Stimulated activated naive CD4-positive, alpha-beta T cell (primary cell): ENCODE results near the gene SLC30A3.

Experiments
- DNase-seq, 6 experiments: peaks; one replicate each; lab custom pipeline; 2025; lab: John Stamatoyannopoulos, UW

SLC30A3 gene

DNA sequence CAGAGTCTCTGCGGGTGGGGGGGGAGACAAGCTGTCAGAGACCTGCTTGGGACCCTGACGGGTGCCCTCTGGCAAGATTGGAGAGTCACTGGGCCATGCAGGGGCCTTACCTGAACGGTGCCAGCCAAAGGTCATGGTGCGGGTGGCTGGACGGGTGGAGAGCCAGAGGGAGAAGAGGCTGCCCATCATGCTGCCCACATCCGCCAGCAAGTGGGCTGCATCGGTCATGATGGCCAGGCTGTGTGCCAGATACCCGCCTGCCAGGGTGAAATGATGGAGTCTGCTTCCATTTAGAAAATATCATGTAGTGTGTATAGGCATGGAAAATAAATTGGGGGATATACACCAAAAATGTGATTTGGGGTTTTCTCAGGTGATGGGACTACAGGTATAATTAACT lies 4.8 kb downstream of the SLC30A3 start:
- no peak for DNase-seq

DNA sequence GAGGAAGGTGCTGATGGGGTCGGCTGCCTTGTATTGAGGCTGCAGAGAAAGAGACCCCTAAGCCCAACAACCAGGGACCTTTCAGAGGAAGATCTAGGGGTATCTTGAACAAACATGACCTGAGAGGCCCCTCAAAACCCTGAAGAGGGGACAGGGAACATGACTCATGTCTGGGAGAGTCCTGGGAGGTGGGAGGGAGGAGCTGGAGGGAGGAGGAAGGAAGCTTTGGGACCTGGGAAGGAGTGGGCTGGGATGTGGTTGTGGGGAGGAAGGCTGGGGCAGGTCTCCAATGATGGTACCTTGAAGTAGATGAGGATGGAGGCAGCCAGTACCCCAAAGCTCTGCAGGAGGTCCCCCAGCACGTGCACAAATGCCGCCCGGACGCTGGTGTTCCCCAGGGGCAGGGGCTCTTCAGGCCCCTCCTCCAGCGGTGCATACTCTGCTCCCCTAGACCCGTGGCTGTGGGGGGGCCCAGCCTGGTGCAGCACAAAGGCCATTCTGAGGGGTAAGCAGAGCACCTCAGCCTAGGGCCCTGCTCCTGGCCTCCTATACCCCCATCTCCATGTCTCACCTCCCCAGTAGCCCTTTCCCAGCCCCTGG lies 5.9 kb downstream of the SLC30A3 start:
- DNase-seq = no peak

- DNase-seq = no peak
Observed at GRCh38 chr2:27255660-27256059, 7.2 kb downstream of the SLC30A3 start.

DNA sequence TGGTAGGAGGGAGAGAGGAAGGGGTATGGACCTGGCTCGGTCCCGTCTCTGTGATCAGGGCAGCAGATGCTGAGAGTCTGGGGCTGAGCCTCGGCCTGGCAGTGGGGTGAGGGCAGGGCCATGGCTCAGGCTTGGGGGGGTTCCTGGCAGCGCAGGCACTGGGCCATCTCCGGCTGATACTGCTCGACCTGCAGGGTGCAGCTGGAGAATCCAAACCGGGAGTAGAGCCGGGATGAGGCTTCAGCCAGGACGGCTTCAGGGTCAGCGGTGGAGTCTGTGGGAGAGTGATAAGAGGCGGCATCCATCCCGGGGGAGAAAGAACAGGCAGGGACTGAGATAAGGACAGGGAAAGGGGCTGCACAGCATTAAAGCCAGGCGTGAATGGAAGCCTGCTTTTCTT lies 7.7 kb downstream of the SLC30A3 start:
- no peak for DNase-seq

- DNase-seq = no peak
Observed at GRCh38 chr2:27251766-27252165, 11.1 kb downstream of the SLC30A3 start.

DNA sequence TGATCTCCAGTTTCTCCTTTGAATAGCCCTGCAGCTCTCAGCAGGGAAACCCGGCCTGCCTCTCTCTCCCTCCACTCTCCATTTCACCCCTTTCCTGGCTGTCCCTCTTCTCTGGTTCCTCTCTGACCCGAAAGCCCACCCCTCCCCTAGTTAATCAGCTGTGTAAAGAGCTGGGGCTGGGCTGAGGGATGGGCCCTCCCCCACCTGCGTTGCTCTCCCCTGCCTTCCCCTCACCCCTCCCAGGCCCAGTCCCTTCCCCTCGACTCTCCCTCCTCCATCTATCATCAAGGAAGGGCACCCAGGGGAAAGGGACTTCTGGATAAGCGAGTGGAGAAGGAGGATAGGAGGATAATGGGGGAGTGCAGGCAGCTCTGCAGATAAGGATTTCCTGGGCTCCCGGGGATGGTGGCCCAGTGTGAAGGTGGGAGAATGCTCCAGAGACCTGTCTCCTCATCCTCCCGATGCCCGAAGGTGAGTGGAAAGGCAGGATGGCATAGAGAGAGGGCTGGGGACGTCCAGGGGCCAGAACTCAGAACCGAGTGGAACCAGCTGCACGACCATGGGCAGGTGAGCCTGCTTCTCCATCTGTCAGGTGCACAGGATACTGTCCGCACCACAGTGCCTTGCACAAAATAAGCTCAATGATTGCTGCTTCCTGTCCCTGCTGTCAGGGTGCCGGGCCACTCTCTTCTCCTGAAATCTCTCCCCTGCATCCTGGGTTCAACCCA lies 12.0 kb downstream of the SLC30A3 start:
- DNase-seq = no peak

GRCh38 chr2:27249891-27250651 lies 12.8 kb downstream of the SLC30A3 start:
- peak in 5 of 6 experiments; percentile 18 to 30 (median 28) for DNase-seq

- no peak for DNase-seq
Observed at GRCh38 chr2:27249159-27249890, 13.5 kb downstream of the SLC30A3 start.

- no peak for DNase-seq
Observed at GRCh38 chr2:27247893-27248292, 15.0 kb downstream of the SLC30A3 start.

- no peak for DNase-seq
Observed at GRCh38 chr2:27245626-27246025, 17.2 kb downstream of the SLC30A3 start.

GRCh38 chr2:27245116-27245515 lies 17.7 kb downstream of the SLC30A3 start:
- DNase-seq = no peak

DNA sequence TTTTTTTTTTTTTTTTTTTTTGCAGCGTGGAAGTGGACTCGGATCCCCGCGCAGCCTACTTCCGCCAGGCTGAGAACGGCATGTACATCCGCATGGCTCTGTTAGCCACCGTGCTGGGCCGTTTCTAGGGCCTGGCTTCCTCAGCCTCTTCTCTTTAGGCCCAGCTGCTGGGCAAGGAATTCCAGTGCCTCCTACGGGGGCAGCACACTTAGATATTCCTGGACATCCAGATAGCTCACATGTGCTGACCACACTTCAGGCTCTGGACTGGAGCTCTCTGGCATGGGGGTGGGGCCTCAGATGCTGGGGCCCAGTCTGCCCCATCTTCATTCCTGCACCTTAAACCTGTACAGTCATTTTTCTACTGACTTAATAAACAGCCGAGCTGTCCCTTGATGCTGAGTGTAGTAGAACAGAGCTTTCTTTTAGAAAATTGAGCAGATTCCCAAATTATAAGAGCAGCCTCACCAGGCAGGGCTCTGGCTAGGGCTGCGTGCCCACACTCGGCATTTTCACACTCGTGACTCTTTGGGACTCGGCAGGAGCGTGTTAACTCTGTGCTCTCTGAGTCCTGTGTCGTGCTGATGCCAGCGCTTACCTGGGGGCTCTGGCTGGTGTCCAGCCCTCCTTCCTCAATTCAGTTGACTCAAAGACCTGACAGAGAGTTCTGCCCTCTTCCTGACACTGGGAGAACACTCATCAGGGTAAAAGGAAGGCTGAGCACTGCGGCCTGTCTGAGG lies 19.3 kb downstream of the SLC30A3 start:
- DNase-seq = no peak

DNA sequence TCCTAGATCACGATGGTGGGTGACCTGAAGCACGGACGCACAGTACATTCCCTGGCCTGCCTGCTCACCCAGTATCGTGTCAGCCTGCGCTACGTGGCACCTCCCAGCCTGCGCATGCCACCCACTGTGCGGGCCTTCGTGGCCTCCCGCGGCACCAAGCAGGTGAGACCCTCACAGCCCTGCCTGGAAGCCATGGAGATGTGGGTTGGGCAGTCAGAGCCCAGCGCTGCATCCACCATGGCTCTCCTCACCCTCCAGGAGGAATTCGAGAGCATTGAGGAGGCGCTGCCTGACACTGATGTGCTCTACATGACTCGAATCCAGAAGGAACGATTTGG lies 20.3 kb downstream of the SLC30A3 start:
- no peak for DNase-seq

GRCh38 chr2:27241761-27242613 lies 20.9 kb downstream of the SLC30A3 start:
- peak in 1 of 6 experiments; percentile 15 for DNase-seq

DNA sequence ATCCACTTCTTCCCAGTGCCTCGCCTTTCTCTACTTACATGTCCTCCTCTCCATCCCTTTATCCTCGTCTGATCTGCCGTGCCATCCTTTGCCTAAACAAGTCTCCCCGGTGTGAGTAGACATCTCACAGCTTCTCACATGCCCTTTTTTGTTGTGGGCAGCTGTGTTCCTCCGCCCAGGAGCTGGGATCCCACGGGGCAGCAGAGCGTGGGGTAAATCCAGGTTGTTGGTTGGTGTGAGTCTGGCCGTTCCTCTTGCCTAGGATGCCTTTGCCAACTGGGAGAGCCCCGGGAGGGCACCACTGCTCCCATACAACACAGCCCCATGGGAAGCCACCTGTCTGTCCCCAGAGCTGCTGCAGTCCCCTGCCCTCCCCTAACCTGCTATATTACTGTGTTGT lies 22.4 kb downstream of the SLC30A3 start:
- no peak for DNase-seq

DNA sequence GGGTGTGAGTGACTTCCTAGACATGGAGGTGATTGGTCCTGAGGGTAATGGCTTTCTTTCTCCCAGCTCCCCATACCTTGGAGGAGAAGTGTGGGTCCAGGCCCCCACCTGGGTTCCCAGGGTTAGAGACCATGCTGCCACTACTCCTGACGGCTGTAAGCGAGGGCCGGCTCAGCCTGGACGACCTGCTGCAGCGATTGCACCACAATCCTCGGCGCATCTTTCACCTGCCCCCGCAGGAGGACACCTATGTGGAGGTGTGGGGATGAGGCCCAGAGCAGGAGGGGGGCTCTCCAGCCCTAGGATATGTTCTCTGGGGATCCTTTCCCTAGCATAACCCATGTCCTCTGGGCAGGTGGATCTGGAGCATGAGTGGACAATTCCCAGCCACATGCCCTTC lies 23.9 kb downstream of the SLC30A3 start:
- no peak for DNase-seq

DNA sequence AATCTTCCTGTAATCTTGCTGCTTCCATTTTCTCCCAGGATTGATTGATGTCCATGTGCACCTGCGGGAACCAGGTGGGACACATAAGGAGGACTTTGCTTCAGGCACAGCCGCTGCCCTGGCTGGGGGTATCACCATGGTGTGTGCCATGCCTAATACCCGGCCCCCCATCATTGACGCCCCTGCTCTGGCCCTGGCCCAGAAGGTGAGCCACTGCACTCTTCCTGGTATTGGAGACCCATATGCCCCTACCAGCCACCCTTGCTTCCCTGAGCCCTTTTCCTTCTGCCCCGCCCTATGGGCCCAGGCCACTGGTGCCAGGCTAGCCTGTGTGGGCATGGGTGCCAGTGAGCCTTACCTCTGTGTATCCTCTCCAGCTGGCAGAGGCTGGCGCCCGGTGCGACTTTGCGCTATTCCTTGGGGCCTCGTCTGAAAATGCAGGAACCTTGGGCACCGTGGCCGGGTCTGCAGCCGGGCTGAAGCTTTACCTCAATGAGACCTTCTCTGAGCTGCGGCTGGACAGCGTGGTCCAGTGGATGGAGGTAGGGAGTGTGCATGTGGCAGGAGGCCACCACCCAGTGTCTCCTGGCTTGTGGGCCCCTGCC lies 25.4 kb downstream of the SLC30A3 start:
- no peak for DNase-seq

- DNase-seq = no peak
Observed at GRCh38 chr2:27236626-27237025, 26.2 kb downstream of the SLC30A3 start.

- DNase-seq = no peak
Observed at GRCh38 chr2:27236136-27236535, 26.7 kb downstream of the SLC30A3 start.

- DNase-seq = no peak
Observed at GRCh38 chr2:27233341-27233740, 29.5 kb downstream of the SLC30A3 start.
